LHCN-M2 (cell line): Measurements from ENCODE around the gene RAB44. TPM values are rescaled to one million over a fixed set of nuclear protein-coding genes. Genes with fewer than 3 reads are reported as not detected.

Experiments used
- DNase-seq: peaks from one replicate; pipeline ENCODE4 v3.0.0-alpha.2; 2012; ENCODE audit warnings: low read depth
- total RNA-seq: library from RNA; depleted of rRNA; stranded (reverse); fragments of >200 nt; gene quantifications from 2 replicates; pipeline ENCODE4 v1.2.3, GENCODE V29; 2014

RAB44 gene
- total RNA-seq, 1 experiment from 2014 or later: not detected

GRCh38 chr6:36729161-36729524 lies 31.5 kb downstream of the RAB44 start:
- peak; percentile 36 for DNase-seq

DNA sequence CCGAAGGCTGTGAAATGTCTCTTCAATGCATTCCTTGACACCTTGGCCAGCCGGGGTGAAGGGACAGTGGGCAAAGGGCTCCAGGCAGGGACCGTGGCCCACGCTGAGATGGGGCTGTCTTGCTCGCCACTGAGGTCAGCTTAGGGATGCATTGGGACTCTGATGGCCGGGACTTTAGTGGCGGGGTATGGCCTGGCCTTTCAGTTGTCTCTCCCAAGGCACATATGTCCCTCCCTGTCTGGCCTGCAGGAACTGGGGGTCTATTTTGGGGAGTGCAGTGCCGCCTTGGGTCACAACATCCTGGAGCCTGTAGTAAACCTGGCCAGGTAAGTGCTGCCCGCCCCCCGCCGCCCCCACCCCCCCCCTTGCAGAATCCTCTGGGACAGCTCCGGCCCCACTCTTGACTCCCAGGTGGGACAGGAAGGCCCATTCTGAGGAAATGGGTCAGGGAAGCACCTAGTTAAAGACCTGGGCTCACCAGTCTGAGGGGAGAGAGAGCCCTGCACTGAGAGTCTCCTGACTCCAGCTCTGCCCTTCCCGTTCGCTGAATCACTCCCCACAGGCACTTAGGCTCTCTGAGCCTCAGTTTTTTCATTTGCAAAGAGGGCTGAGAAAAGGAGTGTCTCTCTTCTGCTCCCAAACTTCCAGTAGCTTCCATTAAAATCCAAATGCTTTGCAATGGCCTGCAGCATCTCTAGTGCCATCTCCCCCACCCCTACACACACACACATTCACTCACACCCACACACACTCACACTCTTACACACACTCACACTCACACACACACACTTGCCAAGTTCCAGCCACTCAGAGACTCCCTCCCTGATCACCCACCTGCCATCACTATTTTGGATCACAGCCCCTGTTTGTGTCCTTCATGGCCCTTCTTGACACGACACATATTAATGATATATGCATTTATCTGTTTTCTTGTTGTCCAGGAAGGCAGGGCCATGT lies 33.1 kb downstream of the RAB44 start:
- DNase-seq: no peak

- DNase-seq: no peak
These were observed 34.1 kb downstream of the RAB44 start for GRCh38 chr6:36731622-36732310.

DNA sequence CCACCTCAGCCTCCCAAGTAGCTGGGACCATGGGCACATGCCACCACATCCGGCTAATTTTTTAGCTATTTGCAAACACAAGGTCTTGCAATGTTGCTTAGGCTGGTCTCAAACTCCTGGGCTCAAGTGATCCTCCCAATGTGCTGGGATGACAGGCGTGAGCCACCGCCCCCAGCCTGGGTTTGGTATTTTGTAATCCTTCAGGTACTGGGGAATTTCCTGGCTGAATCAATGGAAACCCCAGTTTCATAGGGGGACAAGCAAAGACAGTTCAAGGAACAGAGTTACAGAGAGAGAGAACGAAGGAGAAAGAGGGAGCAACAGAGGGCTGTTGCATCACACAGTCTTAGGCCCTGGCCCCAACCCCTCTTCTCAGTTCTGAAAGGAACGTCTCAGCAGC lies 35.7 kb downstream of the RAB44 start:
- no peak for DNase-seq

DNA sequence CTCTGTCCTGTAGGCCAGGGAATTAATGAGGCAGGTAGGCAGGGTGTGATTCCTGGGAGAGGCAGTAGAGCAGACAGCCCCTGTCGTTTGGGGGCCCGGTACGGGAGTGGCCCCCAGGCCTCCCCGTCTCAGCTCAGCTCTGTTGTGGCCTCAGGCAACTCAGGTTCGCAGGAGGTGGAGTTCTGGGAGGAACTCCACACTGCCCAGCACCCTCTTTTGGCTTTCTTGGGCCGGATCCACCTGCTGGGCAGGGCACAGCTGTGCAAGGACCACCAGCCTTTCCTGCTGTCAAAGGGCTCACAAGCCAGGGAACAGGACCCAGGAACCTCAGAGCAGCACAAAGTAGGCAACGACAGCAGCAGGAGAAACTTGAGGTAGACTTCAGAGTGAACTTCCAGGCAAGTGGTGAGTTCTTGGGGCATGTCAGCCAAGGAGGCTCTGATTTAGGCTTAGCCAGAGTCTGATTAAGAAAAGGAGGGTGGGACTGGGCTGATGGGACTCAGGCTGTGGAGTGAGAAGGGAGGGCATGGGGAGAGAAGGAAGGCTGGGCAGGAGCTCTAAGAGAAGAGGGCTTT lies 36.9 kb downstream of the RAB44 start:
- DNase-seq: no peak

GRCh38 chr6:36735110-36736071 lies 37.8 kb downstream of the RAB44 start:
- DNase-seq: peak; percentile 14

- DNase-seq: no peak
These were observed 39.6 kb downstream of the RAB44 start for GRCh38 chr6:36737043-36737785.

GRCh38 chr6:36738108-36738507 lies 40.5 kb downstream of the RAB44 start:
- DNase-seq: no peak

DNA sequence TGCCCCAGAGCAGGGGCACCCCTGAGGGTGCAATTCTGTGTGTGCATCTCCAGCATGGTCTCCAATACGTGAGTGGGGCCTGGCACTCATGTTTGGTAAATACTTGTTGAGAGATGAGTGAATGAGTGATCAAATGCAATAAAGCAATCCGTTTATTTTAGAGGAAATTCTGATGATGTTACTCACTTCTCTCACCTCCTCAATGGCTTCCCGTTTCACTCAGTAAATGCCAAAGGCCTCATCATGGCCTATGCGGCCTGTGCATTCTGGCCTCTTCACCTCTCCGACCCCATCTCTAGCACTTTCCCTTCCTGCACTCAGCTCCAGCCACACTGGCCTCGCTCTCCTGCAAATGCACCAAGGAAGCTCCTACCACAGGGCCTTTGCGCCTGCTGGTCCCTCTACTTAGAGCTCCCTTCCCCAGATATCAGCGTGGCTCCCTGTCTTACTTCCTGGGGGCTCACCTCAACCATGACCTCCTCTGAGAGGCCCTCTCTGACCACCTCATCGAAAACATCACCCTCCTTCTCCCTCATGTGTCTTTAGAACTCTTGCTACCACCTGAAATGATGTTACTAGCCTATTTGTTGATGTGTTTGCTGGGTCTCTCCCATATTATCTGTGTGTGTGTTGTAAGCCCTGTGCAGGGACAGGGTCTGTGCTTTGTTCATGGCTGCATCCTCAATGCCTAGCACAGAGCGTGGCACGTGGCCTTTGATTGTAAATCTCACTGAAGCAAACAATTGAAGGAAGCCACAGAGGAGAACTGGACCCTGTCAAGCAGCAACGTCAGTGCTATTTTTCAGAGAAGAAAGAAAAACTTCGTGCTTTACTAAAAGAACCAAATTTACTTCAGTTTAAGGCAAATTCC lies 42.6 kb downstream of the RAB44 start:
- no peak for DNase-seq

DNA sequence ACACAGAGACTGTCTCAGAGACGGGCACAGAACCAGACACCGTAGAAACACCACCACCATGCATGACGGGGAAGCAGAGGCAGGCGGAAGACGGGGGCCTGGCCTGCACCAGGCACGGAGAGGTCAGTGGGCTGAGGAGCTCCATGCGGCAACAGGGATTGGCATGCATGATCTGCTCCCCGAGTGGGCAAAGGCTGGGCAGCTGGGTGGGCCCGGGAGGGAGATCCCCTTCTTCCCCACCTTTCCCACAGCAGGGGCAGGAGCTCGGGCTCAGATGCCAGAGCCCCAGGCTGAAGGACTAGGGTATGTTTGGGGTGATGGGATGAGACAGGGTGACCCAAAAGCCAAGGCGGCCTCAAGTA lies 43.2 kb downstream of the RAB44 start:
- DNase-seq: no peak

DNA sequence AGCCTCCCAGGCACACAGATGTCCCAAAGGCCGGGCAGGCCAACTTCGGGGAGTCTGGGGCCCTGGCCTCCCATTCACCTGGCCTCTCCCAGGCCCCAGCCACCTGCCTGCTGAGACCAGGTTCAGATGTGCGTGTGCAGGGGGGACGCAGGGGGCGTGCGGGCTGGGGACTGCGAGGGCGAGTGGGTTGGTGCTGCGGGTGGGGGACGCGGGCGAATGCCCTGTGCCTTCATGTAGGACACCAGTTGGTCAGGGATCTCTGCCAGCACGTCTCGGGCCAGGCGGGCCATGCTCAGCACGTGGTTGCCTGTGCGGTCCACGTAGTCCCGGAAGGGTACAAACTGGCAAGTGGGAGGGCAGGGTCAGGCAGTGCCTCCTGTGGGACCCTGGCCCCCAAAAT lies 44.5 kb downstream of the RAB44 start:
- no peak for DNase-seq

- no peak for DNase-seq
These were observed 45.4 kb downstream of the RAB44 start for GRCh38 chr6:36743032-36743431.

- no peak for DNase-seq
These were observed 46.1 kb downstream of the RAB44 start for GRCh38 chr6:36743538-36744303.

DNA sequence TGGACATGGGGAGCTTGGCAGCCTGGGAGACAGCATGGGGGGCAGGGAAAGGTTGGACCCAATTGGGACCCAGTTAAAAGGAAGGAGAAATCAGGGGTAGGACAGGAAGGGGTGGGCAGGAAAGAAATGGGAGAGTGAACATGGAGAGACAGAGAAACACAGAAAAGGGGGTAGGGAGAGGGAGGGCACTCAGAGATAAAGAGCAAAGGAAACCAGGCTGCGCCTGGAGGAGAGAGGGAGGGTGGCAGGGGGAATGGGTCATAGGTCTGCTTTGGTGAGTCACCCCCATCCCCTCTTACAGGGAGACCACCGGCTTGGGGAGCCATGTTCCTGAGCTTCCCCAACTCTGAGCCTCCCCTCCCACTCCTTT lies 46.7 kb downstream of the RAB44 start:
- DNase-seq: no peak

DNA sequence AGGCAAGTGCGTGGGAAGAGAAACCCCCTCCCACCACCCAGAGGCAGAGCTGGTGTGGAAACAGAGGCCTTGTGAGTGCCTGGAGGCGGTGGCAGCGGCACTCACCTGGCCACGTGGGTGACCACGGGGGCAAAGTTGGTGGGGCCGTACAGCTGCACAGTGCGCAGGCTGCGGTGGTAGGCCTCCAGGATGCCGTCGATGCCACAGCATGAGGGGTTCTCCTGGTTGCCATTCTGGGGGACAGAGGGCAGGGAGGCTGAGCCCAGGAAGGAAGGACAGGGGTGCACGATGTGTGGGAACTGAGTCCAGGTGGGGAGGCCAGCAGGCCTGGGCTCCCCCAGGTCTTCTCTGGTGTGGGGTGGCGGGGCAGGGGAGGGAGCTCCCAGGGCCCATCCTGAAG lies 47.7 kb downstream of the RAB44 start:
- no peak for DNase-seq

GRCh38 chr6:36745836-36746235 lies 48.2 kb downstream of the RAB44 start:
- no peak for DNase-seq

- no peak for DNase-seq
These were observed 48.6 kb downstream of the RAB44 start for GRCh38 chr6:36746251-36746650.

- DNase-seq: no peak
These were observed 52.3 kb downstream of the RAB44 start for GRCh38 chr6:36749829-36750489.
